Neuron (in vitro differentiated cells): ENCODE measurements around the gene CACNG8.
A peak's percentile ranks its signal among the peaks of the same experiment; 100 is the strongest.

ENCODE experiments used
- H2AFZ ChIP-seq: one replicate; pipeline ENCODE4 v1.6.1; 2013; ENCODE audit warnings: low read depth, mild to moderate bottlenecking, inconsistent platforms, low read length, moderate library complexity
- H3K27me3 ChIP-seq: one replicate; pipeline ENCODE4 v1.6.1; 2013; ENCODE audit warnings: low read length; ENCODE audit not compliant: insufficient read depth
- H3K36me3 ChIP-seq: one replicate; pipeline ENCODE4 v1.6.1; 2013; ENCODE audit warnings: low read length; ENCODE audit not compliant: insufficient read depth
- H3K4me1 ChIP-seq: one replicate; pipeline ENCODE4 v1.6.1; 2013; ENCODE audit warnings: low read length; ENCODE audit not compliant: insufficient read depth
- H3K4me3 ChIP-seq: 2 replicates; pipeline ENCODE4 v1.5.1; 2013; ENCODE audit warnings: mild to moderate bottlenecking, low read length, moderate library complexity
- H3K9me3 ChIP-seq: one replicate; pipeline ENCODE4 v1.6.1; 2013; ENCODE audit warnings: low read length

The CACNG8 gene

GRCh38 chr19:53977429-53977990 lies 14.8 kb downstream of the CACNG8 start:
- no peaks in the 10 kb centered on the region for H3K36me3 ChIP-seq
- H3K9me3 ChIP-seq, result peaks cover 2% of the 10 kb centered on the region
- no peak overlapping the region for H2AFZ ChIP-seq
- no peaks in the 10 kb centered on the region for H3K27me3 ChIP-seq
- no peak overlapping the region for H3K4me3 ChIP-seq
- peaks cover 5% of the 10 kb centered on the region for H3K4me1 ChIP-seq

- H3K36me3 ChIP-seq, result no peaks in the 10 kb centered on the region
- H2AFZ ChIP-seq, result no peak overlapping the region
- no peaks in the 10 kb centered on the region for H3K27me3 ChIP-seq
- H3K4me3 ChIP-seq, result no peak overlapping the region
- H3K9me3 ChIP-seq, result peaks cover 2% of the 10 kb centered on the region
- peaks cover 5% of the 10 kb centered on the region for H3K4me1 ChIP-seq
Measured at GRCh38 chr19:53977991-53978731, 15.4 kb downstream of the CACNG8 start.

- Histone ChIP-seq H3K4me1 (peaks cover 5% of the 10 kb centered on the region), H2AFZ (no peak overlapping the region), H3K4me3 (peak overlapping the region; percentile 64), H3K36me3 (no peaks in the 10 kb centered on the region), H3K9me3 (peaks cover 2% of the 10 kb centered on the region), H3K27me3 (no peaks in the 10 kb centered on the region)
Measured at GRCh38 chr19:53978975-53979801, 16.5 kb downstream of the CACNG8 start.

GRCh38 chr19:53980539-53981375 lies 18.0 kb downstream of the CACNG8 start:
- H3K36me3 ChIP-seq, result no peaks in the 10 kb centered on the region
- no peak overlapping the region for H2AFZ ChIP-seq
- peaks cover 2% of the 10 kb centered on the region for H3K9me3 ChIP-seq
- peak overlapping the region; percentile 64 for H3K4me3 ChIP-seq
- H3K27me3 ChIP-seq, result no peaks in the 10 kb centered on the region
- H3K4me1 ChIP-seq, result peaks cover 5% of the 10 kb centered on the region

- Histone ChIP-seq H3K4me3 (no peak overlapping the region), H3K36me3 (no peaks in the 10 kb centered on the region), H3K27me3 (no peaks in the 10 kb centered on the region), H2AFZ (no peak overlapping the region), H3K9me3 (peaks cover 2% of the 10 kb centered on the region), H3K4me1 (peaks cover 5% of the 10 kb centered on the region)
Measured at GRCh38 chr19:53981376-53981951, 18.7 kb downstream of the CACNG8 start.

- H3K9me3 ChIP-seq, result peaks cover 2% of the 10 kb centered on the region
- no peak overlapping the region for H2AFZ ChIP-seq
- no peaks in the 10 kb centered on the region for H3K36me3 ChIP-seq
- H3K4me3 ChIP-seq, result no peak overlapping the region
- peaks cover 5% of the 10 kb centered on the region for H3K4me1 ChIP-seq
- no peaks in the 10 kb centered on the region for H3K27me3 ChIP-seq
Measured at GRCh38 chr19:53982001-53982451, 19.3 kb downstream of the CACNG8 start.

- no peaks in the 10 kb centered on the region for H3K36me3 ChIP-seq
- H3K9me3 ChIP-seq, result peaks cover 2% of the 10 kb centered on the region
- H3K4me1 ChIP-seq, result peaks cover 5% of the 10 kb centered on the region
- no peak overlapping the region for H3K4me3 ChIP-seq
- H2AFZ ChIP-seq, result no peak overlapping the region
- no peaks in the 10 kb centered on the region for H3K27me3 ChIP-seq
Measured at GRCh38 chr19:53982611-53983010, 19.9 kb downstream of the CACNG8 start.

GRCh38 chr19:53983457-53984289 lies 20.9 kb downstream of the CACNG8 start:
- Histone ChIP-seq H3K36me3 (no peaks in the 10 kb centered on the region), H3K27me3 (no peaks in the 10 kb centered on the region), H2AFZ (no peak overlapping the region), H3K4me1 (peaks cover 5% of the 10 kb centered on the region), H3K9me3 (peaks cover 2% of the 10 kb centered on the region), H3K4me3 (no peak overlapping the region)

- Histone ChIP-seq H3K4me3 (no peak overlapping the region), H3K36me3 (no peaks in the 10 kb centered on the region), H3K27me3 (no peaks in the 10 kb centered on the region), H3K4me1 (no peaks in the 10 kb centered on the region), H3K9me3 (peaks cover 2% of the 10 kb centered on the region), H2AFZ (no peak overlapping the region)
Measured at GRCh38 chr19:53985863-53986262, 23.1 kb downstream of the CACNG8 start.

- Histone ChIP-seq H2AFZ (no peak overlapping the region), H3K4me3 (no peak overlapping the region), H3K27me3 (no peaks in the 10 kb centered on the region), H3K9me3 (no peaks in the 10 kb centered on the region), H3K36me3 (no peaks in the 10 kb centered on the region), H3K4me1 (peaks cover 12% of the 10 kb centered on the region)
Measured at GRCh38 chr19:53988981-53989380, 26.2 kb downstream of the CACNG8 start.

- Histone ChIP-seq H2AFZ (no peak overlapping the region), H3K4me3 (no peak overlapping the region), H3K9me3 (no peaks in the 10 kb centered on the region), H3K27me3 (no peaks in the 10 kb centered on the region), H3K4me1 (peaks cover 12% of the 10 kb centered on the region), H3K36me3 (no peaks in the 10 kb centered on the region)
Measured at GRCh38 chr19:53989600-53990533, 27.1 kb downstream of the CACNG8 start.
